ENCODE results near the gene STK39.
"Not testable (repeated sequence)": the region's sequence is repeated elsewhere in the genome, so short reads cannot be mapped to it uniquely, and the experiment has no call there.

Gene STK39

DNA sequence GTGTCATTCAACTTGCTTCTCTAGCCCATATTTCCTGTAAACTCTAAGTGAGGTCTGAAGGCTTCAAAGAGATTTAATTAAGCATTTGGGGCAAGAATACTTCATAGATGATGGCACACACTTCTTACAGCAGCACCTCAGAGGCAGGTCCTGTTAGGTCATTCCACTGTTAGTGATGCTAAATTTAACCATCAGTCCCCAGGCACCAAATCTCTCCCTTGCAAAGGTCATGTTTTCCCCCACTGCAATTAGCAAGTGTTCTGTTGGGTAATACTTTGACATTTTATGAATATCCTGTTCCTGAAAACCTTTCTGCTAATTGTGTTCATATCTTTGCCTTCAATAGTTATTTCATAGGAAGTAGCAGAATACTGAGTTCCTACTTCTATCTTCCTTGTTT lies 117.0 kb downstream of the STK39 start:
- no peak for DNase-seq

DNA sequence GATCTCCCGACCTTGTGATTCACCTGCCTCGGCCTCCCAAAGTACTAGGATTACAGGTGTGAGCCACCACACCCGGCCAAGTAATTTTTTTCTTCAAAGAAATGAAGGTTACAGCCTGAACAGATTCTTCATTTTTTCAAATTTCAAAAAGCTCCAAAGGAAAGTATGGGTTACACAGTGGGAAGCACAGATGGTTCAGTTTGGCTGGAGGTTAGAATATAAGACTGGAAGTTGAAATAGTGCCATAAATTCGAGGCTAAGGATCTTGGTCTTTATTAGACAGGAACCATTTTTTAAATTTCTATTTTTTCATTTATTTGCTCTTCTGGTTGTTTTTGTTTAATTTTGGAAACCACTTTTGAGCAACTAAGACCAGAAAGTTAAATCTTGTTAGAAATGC lies 120.0 kb downstream of the STK39 start:
- no peak for DNase-seq

DNA sequence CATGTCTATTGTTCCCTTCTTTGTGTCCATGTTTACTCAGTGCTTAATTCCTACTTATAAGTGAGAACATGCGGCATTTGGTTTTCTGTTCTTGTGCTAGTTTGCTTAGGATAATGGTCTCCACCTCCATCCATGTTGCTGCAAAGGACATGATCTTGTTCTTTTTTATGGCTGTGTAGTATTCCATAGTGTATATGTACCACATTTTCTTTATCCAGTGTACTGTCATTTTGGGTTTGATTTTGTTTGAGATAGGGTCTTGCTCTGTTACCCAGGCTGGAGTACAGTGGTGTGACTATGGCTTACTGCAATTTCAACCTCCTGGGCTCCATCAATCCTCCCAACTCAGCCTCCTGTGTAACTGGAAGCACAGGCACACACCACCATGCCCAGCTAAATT lies 125.2 kb downstream of the STK39 start:
- DNase-seq: peak; percentile 79

DNA sequence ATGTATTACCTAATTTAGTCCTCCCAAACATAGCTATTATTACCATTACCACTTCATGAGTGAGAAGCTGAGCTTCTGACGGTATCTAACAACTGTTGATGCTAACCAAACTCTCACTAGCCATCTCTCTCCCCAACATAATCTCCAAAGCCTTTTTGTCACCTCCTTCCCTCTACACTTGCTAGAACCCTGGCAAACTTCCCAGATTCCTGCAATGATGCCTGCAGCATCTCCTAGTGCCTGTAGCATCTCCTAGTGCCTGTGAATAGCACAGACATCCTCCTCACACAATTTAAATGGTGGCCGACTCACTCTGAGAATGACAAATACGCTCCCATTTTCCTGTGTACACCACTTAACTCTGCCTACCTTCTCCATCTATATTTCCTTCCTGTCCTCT lies 126.7 kb downstream of the STK39 start:
- DNase-seq: no peak

DNA sequence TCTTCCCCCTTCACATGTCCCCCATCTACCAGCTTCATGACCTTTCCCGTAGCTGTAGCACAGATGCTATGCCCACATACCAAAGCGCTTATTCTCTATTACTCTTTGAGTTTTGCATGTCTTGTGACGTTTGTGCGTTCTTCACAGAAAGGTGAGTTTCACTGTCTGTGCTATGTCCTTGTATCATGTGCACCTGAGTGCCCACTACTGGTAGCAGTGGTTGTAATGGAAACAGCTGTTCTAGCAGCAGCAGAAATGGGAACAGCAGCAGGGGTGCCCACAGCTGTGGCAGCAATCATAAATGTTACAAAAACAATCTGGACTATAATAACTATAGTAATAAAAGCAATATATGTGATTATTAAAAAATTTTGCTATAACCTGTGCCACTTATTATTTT lies 127.1 kb downstream of the STK39 start:
- no peak for DNase-seq

DNA sequence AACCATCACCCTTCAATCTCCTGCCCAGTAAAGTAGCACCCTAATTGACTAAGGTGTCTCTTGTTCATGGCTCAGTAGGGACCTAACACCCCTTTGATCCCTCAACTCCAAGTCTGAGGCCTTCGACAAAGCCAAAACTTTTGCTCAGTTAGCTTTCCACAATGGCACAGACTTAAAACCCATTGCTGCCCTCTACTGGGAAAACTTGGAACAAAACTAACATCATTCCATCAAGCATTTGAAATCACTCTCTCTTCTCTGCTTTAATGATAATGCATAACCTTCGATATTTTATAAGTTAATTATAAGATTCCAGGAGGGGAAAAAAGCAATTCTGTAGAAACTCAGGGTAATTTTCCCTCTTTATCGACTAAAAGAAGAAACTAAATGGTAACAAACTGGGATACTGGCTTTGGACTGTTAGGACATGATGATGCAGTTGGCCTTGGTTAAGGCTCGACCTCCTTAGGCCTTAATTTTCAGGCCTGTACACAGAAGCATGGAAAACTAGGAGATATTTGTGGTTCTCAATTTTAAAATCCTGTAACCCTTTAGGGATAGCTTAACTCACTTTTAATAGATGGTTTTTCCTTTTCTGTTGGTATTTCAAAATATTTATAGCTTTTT lies 127.8 kb downstream of the STK39 start:
- DNase-seq: peak; percentile 76

DNA sequence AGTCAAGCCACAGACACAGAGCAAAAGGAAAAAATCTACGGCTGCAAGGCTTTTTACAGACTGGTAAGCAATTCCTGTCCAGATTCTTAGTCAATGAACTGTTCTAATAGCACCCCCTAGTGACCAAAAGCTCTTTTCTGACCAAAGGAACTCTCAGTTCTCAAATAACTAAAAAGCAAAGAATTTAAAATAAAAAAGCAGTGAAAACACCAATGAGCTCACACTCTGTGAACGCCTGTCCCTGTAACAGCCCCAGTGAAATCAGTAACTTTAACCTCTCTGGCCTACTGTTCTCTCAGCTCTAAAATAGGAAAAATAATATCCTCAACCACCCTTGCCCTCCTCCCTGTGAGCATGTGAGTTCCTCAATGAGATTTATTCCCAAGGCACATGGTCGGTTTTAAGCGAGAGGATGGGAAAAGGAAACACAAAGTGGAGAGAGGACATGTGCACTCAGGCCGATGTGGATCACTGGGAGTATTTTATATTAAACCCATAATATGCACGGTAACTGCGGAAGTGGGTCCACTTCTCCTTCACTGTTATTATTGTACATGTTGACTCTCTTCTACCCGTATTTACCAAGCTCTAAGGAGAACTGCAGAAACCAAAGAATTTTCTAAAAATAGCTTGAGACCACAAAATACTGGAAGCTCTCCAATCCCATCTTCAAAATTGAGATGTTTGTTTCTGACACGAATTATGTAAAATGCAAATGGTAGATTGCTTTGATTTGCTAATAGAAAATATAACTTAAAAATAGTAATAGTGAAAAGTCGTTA lies 128.5 kb downstream of the STK39 start:
- DNase-seq: peak; percentile 88

DNA sequence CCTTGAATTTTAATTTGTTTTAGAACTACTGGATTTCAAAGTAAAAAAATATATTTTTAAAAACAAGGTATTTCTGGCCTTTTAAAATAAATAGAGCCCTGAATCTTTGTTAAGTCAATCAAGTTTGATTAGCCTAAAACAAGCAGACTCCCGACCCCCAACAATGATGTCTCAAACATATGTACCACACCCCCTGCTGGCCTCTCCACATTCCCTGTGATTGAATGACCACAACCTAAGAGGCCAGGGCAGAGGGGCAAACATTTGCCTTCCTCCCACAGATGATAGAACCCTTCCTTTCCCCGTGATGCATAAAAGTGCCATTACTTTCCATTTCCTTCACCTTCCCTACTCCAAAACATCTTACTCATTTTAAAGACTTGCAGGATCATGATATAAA lies 130.9 kb downstream of the STK39 start:
- no peak for DNase-seq

DNA sequence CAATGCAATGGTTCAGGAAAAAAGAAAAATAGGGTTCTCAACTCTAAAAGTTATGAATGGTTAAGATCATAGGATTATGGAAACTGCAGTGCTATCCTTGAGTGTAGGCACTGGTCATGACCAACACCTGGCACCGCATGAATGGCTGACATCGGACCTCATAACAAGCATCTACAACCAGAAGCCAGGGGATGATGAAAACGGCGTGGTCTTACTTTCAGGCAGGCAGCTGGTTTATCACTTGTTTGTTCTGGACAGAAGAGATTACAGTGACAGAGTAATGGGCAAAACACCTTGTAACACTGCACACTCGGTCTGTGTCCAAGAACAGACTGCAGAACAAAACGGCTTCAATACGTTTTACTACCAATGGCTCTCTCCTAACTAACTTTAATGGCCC lies 132.8 kb downstream of the STK39 start:
- DNase-seq: no peak

DNA sequence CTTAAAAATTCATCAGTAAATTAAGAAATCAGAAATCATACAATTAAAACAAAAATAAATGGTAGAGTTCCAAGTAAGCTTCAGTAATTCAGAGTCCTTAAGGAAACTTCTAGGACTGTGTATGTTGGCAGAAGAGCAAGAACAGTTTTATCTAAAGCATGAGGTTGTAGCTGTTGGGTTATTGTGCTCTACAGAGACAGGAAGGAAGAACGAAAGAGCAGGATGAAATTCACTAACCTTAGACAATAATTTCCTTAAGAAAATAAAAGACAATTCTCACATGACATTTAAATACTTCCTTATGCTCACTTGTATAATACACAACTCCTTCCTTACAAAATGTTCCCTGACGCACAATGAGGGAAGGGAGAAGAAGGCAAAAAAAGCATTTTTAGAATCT lies 133.4 kb downstream of the STK39 start:
- no peak for DNase-seq

DNA sequence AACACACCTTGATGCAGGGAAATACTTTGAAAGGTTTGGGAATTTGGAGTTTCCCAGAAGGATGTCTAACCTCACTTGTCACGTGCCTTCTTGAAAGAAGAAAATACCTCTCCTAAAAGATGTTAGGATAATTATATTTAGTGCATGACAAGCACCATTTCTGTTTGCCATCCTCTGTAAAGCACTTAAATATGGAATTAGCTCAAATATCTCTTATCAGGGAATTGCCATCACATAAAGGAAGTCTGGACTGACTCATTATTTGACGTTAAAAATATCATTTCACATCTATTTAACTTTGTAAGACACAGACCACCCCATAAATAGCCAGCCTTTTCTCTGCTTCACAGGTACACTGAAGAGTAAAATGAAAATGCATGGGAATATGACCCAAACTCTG lies 140.1 kb downstream of the STK39 start:
- DNase-seq: no peak

DNA sequence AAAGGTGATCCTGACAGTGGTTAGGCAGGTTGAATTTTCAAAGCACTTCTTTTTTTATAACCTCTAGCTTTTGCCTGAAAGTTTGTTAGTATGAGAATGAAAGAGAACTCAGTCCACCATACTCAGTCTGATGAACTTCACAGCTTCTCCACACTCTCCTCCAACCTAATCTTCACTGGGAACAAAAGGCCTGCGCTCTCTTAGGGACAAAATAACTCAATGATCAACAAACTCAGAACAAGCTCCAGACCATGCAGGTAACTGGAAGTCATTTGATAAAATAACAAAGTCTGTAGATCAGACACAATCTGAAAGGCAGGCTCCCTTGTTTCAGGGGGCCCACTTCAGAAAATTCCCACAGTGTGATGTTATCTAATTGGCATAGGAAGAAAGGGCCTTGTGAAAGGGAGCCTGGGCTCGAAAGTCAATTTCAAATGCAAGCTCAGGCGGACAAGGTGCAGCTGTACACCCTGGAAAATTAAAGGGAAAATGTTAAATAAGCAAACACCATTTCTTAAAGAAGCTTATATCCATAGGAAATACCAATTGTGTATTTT lies 142.2 kb downstream of the STK39 start:
- no peak for DNase-seq

DNA sequence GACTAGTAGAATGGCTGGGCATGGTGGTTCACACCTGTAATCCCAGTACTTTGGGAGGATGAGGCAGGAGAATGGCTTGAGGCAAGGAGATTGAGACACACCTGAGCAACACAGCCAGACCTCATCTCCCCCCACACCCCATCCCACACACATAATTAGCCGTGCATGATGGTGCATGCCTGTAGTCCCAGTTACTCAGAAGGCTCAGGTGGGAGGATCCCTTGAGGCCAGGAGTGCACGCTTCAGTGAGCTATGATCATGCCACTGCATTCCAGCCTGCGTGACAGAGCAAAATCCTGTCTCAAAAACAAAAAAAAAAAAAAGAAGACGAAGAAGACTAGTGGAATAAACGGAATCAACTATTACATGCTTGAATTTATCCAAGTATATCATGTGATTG lies 150.0 kb downstream of the STK39 start:
- DNase-seq: no peak

DNA sequence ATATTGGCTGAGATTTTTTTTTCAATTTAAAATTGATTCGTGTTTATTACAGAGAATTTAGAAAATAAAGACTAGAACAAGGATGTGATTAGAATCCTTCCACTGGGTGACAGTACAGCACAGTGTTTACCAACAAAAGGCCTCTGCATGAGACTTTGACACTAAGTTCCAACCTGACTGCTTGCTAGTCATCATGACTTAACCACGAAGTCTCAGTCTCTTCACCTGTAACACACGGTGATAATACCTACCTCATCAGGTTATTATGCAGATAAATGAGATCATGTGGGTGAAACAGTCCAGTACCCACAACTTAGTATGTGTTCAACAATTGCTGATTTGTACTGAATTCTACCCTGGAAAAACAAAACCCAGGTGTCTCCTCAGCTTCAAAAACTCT lies 151.2 kb downstream of the STK39 start:
- DNase-seq: no peak

DNA sequence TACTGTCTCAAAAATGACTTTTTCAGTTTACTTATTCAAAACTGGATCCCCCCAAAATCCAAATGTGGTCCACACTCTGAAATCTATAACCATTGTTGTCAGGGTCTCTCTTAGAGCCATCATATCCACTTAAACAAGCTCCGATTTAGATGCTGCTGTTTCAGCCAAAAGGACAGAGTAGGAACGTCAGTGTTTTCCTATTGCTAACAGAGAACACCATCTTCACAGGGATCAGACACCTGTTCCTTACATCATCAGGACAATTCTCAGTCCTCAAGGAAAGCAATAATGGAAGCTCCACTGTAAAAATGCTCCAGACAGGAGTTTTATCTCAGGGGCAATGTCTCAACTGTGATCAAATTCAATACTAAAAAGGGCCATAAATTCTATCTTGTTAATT lies 155.4 kb downstream of the STK39 start:
- no peak for DNase-seq

DNA sequence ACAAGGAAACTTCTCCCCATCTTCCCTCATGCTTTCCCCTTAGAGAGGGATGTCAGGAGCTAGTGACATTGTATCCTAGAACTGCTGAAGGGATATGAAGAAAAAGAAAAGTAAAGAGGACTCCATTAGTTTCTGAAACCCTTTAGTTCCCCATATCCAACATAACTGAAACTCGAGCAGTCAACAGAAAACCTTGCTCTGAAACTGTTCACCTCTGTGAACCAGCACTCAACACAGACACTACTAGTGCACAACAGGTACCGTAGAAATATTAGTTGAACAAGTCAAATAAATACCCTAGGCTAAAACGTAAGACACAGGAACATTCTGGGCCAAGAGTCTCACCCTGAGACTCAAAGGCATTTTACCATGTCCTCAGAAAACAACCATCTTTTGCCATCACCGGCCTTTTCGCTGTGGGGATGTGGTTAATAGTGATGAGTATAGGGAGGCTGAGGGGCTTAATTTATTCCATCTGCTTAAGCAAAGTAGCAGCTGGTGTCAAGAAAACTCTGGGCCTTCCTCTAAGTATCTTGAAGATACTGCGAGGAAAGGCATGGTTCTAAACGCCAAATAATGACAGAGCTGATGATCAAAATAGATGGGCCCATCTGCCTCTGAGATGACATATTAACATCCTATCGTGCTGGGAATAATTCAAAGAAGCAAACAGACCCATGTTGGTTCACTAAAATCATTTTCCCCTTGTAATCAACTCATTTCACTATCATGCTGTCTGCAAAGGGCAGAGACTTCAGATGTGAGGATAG lies 156.8 kb downstream of the STK39 start:
- no peak for DNase-seq

DNA sequence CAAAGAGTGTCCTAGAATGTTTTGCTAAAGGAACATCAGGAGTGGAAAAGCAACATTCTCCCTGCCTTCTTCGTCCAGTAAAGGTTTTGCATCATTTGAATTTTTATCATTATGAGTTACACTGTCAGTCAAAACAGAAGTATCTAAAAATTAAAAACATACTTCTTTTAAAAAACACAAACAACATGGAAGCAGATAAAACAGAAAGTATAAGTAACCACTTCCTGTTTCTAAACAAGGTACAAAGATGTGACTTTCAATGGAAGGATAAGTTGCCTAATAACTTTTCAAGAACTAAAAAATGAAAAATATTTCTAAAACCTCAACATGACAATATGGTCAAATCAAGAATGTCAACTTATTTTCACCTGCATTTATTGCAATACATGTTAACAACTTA lies 158.2 kb downstream of the STK39 start:
- DNase-seq: no peak

DNA sequence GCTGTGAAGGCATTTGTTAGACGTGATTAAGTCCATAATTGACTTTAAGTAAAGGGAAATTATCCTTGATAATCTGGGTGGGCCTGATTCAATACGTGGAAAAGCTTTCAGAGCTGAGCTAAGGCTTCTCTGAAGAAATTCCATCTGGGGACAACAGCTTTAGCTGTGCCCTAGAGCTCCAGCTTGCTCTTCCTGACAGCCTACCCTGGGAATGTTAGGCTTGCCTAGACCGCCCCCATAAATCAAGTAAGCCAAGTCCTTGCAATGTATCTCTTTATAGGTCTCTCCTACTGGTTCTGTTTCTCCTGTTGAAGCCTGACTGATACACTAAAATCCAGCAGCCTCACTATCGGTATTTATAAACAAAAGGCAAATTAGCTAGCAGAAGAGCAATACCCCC lies 160.0 kb downstream of the STK39 start:
- DNase-seq: no peak

DNA sequence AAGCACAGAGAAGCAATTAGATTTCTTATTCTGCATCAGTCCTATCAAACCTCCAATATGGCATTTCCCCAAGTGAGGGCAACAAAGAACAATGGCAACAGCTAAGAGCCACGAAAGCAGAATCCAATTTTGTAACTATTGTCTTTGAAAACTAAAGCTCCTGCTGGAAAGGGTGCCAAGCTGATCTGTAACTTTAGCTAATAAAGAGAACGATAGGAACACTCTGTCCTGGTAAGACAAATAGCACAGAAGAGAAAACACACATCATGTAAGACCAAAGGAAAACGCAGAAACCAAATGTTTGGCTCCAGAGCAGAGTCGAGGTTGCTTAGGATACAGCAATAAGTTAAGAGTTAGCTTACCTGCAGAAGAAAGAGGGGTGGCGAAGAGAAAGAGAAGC lies 160.5 kb downstream of the STK39 start:
- DNase-seq: no peak

DNA sequence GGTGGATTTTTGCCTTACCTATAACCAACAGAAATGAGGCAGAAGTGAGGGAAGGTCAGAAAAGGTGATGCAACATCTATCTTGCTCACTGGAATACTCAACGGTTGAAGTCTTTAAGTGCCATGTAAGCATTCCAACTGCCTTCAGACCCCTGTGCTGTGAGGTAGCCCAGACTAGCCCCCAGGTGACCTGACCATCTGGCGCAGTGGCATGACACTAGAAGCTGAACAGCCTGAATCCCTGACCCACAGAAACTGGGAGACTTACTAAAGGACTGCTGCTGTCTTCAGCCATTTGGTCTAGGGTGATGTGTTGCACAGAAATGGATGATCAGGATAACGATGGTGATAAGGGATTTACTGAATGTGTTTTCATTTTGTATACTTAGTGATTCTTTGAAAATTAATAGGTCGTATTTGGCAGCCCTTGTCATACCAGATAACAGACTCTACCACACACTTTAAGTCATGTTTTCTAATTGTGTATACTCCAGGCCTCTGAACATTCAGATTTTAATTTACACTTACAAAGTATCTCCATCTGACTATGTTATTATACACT lies 161.5 kb downstream of the STK39 start:
- no peak for DNase-seq

DNA sequence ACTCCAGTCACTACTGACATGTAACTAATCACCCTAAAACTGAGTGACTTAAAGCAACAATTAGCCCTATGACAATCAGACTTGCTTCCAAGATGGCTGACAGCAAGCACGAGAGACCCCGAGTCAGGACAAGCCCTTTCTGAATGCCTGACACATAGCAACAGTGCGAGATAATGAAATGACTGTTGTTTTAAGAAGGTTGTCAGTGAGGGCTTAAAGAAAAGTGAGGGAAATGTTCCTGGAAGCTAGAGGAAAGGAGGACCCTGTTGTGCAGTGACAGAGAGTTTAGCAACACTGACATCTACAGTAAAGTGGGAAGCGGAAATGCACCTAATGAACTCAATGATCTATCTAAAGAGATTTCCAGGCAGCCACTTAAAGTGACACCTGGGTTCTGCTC lies 163.1 kb downstream of the STK39 start:
- DNase-seq: no peak

DNA sequence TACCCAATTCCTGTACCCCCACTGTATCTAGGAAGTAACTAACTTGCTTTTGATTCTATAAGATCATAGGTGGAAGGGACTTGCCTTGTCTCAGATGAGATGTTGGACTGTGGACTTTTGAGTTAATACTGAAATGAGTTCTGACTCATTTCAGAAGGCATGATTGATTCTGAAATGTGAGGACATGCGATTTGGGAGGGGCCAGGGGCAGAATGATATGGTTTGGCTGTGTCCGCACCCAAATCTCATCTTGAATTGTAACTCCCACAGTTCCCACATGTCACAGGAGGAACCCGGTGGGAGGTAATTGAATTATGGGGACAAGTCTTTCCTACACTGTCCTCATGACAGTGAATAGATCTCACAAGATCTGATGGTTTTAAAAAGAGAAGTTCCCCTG lies 165.9 kb downstream of the STK39 start:
- not testable (repeated sequence) for DNase-seq

DNA sequence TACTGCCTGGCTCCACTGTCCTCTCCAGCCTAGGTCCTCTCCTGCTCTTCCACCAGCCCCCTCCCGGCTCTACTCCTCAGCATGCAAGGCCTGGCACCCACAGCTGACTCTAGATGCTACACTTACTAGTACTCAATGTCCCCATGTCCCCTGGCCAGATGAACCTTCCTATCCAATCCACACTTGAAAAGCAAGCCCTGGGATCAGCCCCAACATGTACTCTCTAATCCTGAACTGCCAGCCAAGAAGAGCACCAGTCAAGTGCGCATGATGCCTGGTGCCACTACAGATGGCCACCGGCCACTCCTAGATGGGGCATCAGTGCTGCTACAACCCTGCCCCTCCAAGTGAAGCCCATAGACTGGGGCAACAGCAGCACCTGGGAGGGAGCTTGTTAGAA lies 168.2 kb downstream of the STK39 start:
- DNase-seq: no peak

DNA sequence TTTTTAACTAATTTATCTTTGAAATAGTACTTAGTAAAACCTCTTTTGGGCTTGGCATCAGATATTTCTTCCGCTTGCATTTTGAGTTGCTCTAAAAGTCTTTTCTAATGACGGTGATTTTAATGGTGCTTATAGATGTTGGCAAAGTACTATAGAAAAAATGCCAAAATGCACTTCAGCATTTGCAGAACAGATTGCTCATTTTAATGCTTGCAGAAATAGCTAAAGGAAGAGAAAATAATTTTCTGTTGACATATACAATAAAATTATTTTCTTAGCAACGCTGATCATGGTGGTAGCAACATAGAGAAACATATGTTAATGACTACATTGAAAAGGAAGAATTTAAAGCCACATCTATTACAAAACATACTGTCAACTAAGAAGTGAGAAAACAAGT lies 170.7 kb downstream of the STK39 start:
- no peak for DNase-seq
